Limb (tissue), 2 donors: ENCODE results near the gene ZC3H12A.

Source experiments
- DNase-seq, 2 donors: peaks; one replicate each; pipeline ENCODE4 v3.0.0-alpha.2; 2016; ENCODE audit errors: extremely low spot score in 2 of 2

The ZC3H12A gene

DNA sequence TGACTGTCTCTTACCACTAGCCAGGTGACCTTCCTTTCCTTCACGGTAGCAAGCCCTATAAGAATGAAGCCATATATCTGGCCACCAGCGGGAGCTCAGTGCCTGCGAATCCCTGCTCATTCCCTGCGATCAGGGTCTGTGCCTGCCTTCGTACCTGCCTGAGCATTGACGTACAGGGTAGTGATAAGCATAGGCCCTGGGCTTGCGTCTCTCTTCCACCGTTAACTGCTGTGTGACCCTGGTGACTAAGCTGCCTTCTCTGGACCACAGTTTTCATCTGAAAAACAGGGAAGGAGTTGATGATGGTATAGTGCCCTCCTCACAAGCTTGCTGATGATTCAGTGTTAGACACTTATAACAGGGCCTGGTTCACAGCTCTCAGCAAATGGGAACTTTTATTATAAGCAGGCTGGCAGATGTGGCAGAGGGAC lies 4.1 kb downstream of the ZC3H12A start:
- DNase-seq: no peak

- DNase-seq: no peak
Measured at GRCh38 chr1:37478890-37479254, 4.5 kb downstream of the ZC3H12A start.

DNA sequence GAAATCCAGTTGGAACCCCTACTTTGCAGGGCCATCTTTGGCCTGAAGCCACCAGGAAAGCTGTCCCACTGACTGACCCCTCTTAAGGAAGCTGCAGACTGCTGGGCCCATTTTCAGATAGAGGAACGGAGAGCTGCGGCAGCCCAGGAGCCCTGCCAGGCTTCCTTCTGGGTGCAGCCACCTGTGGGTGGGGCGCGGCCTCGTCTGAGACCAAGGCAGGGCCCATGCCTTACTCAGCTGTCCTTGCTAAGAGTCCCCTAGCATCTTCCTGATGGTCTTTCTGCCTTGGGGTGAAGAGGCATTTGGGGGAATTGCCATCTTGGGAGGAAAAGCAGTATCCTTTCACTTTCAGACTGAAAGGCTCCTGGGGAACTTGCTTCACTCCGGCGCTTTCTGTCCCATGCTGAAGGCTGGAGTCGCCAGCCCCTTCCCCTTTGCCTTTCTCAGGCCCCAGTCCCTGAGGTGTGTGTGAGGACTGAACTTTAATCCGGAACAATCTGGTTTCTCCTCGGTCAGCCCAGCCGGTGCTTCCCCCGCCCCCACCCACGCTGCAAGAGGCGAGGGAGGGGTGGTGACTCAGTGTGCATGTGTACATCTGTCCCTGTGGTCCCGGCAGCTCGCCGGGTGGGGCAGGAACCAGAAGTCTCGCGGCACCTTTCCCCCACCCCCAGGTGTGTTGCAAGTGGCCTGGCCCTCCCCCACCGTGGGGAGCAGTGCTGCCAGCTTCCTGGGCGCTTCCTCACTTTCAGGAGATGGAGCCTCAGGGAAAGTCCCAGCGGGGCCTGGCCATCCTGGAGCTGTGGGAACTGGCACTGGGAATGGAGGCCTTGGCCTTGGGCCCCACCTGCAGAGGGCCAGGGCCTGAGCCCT lies 5.1 kb downstream of the ZC3H12A start:
- no peak for DNase-seq

GRCh38 chr1:37480125-37480466 lies 5.7 kb downstream of the ZC3H12A start:
- no peak for DNase-seq

- DNase-seq: no peak
Measured at GRCh38 chr1:37480581-37481288, 6.4 kb downstream of the ZC3H12A start.

GRCh38 chr1:37481289-37482003 lies 7.1 kb downstream of the ZC3H12A start:
- DNase-seq: no peak

- DNase-seq: no peak
Measured at GRCh38 chr1:37482004-37482785, 7.8 kb downstream of the ZC3H12A start.

DNA sequence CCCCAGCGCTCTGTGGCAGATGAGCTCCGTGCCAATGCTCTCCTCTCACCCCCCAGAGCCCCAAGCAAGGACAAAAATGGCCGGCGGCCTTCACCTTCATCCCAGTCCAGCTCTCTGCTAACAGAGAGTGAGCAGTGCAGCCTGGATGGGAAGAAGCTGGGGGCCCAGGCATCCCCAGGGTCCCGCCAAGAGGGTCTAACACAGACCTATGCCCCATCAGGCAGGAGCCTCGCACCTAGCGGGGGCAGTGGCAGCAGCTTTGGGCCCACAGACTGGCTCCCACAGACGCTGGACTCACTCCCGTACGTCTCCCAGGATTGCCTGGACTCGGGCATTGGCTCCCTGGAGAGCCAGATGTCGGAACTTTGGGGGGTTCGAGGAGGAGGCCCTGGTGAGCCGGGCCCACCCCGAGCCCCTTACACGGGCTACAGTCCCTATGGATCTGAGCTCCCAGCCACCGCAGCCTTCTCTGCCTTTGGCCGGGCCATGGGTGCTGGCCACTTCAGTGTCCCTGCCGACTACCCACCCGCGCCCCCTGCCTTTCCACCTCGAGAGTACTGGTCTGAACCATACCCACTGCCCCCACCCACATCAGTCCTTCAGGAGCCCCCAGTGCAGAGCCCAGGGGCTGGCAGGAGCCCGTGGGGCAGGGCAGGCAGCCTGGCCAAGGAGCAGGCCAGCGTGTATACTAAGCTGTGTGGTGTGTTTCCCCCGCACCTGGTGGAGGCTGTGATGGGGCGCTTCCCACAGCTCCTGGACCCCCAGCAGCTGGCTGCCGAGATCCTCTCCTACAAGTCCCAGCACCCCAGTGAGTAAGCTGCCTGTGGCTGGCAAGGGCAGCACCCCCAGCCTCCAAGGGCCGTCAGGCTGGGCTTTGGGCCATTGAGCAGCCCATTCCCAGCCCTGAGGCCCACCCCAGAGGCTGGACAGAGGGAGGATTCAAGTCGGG lies 8.7 kb downstream of the ZC3H12A start:
- DNase-seq: no peak

DNA sequence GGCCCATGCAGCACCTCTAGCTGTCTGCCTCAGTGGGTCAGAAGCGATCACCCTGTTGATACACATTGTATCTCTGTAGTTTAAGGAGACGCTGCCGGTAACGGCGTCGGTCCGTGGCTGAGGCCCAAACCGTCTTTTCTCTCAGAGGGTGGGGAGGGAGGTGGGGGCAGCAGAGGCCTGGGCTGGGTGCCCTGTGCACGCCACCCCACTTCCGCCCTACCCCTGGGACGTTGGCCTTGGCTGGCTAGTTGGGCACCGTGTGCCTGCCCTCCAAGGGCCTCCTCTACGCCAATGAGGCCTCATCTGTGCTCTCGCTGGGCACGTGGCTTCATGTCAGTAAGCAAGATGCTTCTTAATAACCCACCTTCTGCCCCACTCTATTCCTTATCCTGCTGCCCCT lies 9.4 kb downstream of the ZC3H12A start:
- no peak for DNase-seq

DNA sequence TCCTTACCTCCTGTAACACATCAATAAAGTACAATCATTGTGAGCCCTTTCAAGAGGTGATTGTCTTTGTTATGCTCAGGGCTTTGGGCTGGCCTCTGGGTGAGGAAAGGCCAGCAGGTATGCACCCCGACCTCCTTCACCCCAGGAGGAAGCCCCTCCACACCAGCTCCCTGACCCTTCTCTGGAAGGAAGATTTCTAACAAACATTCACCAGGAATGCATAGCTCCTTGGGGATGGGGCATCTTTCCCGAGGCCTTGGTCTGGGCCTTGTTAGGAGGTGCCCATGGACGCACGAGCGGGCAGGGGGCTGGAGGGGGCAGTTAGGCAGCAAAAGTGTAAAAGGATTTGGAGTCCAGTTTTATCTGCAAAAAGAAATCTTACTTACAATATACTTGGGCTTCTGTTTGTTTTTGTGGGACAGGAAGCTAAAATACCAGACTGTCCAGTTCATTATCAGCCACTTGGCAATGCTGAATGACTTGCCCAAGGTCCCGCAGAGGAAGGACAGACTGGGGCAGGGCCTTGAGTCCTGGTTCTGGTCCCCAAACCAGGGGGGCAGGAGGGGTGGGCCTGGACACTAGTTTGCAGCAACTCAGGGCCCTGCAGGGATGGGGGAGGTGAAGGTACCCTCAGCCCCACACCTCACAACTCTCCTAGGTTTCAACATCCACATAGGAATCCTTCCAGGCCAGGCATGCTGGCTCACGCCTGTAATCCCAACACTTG lies 10.1 kb downstream of the ZC3H12A start:
- no peak for DNase-seq

DNA sequence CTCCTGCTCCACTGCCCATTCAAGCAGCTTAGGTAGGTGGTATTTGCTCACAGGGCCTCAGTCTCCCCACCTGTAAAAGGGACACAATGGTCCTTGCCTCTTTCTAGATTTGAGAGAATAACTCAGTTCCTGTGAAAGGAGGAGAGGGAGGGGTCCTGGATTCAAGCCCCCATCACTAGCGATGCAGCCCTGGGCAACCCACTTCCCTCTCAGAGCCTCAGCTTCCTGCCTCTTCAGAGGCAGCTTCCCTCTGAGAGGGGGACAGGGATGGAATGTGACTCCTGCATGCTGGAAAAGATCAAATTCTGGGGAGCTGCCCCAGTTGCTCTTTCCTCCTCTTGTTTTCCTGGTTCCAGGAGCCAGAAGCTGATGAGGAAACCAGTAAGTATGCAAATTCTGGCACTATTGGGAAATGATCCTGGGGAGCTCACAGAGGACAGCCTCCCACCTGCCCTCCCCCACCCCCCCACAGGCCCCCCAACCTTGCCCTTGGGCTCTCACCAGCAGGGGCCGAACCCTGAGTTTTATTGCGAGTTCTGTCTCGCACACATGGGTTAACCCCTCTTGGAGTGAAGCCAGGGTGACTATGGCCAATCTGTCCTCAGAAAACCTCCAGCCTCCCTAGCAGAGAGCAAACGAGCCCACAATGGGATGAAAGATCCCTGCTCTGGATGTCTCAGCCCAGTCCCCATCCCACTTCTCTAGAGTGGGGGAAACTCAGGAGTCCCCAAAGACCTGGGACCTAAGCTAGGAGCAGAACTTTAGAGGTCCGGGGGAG lies 11.7 kb downstream of the ZC3H12A start:
- no peak for DNase-seq

- DNase-seq: peak; percentile 43 to 88
Measured at GRCh38 chr1:37486680-37487618, 12.6 kb downstream of the ZC3H12A start.

- no peak for DNase-seq
Measured at GRCh38 chr1:37487619-37487984, 13.2 kb downstream of the ZC3H12A start.

- no peak for DNase-seq
Measured at GRCh38 chr1:37493336-37494098, 19.1 kb downstream of the ZC3H12A start.

GRCh38 chr1:37495875-37496274 lies 21.5 kb downstream of the ZC3H12A start:
- no peak for DNase-seq

DNA sequence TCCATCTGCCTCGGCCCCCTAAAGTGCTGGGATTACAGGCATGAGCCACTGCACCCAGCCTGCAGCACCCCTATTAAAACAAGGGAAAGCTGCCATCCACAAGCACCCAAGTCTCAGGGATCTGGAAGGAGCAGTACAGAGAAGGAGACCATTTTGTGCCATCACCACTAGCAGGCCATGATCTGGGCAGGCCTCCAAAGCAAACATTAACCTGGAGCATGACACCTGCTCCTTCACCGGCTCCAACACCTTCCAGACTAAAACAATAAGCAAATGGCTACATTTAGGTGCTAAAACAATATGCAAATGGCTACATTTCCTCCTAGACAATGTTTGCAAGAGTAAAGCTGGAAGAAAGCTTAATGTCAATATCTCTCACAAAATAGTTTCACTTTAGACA lies 23.5 kb downstream of the ZC3H12A start:
- DNase-seq: no peak
